DOHH2 (cell line): Measurements from ENCODE around the gene HMX2.

Experiments
- H3F3A ChIP-seq: fragments of 200-600 bp; sonication (generic), shearing (Covaris generic); 2 replicates; pipeline ENCODE4 v1.6.0; 2016; ENCODE audit warnings: antibody characterized with exemption, mild to moderate bottlenecking; ENCODE audit not compliant: control insufficient read depth, insufficient read depth
- H3K27ac ChIP-seq: fragments of 200-600 bp; sonication (generic); 2 replicates; pipeline ENCODE4 v1.5.1; 2014; ENCODE audit warnings: low read depth, mild to moderate bottlenecking, low read length, moderate library complexity
- H3K27me3 ChIP-seq: fragments of 200-600 bp; sonication (generic); 2 replicates; pipeline ENCODE4 v1.6.1; 2014; ENCODE audit warnings: mild to moderate bottlenecking, low read length, mixed read lengths; ENCODE audit not compliant: control insufficient read depth
- H3K36me3 ChIP-seq: fragments of 200-600 bp; sonication (generic); 2 replicates; pipeline ENCODE4 v1.6.1; 2014; ENCODE audit warnings: mild to moderate bottlenecking, low read length, moderate library complexity, mixed read lengths; ENCODE audit not compliant: control insufficient read depth
- H3K4me1 ChIP-seq: fragments of 200-600 bp; sonication (generic); 2 replicates; pipeline ENCODE4 v1.6.1; 2014; ENCODE audit warnings: mild to moderate bottlenecking, low read length, mixed read lengths; ENCODE audit not compliant: control insufficient read depth
- H3K4me2 ChIP-seq: fragments of 200-600 bp; sonication (generic); 2 replicates; pipeline ENCODE4 v1.6.0; 2014; ENCODE audit warnings: mild to moderate bottlenecking, low read length, moderate library complexity
- H3K4me3 ChIP-seq: fragments of 200-600 bp; sonication (generic); 2 replicates; pipeline ENCODE4 v1.5.1; 2014; ENCODE audit warnings: mild to moderate bottlenecking, low read length, mixed read lengths
- H3K79me2 ChIP-seq: fragments of 200-600 bp; sonication (generic); 2 replicates; pipeline ENCODE4 v1.6.1; 2014; ENCODE audit warnings: mild to moderate bottlenecking, low read length, mixed read lengths; ENCODE audit not compliant: control insufficient read depth
- H3K9me2 ChIP-seq: fragments of 200-600 bp; sonication (generic); replicated peaks from 2 replicates; pipeline ENCODE4 v1.6.1; 2014; ENCODE audit warnings: mild to moderate bottlenecking, low read length, mixed read lengths; ENCODE audit not compliant: control insufficient read depth
- H3K9me3 ChIP-seq: fragments of 200-600 bp; sonication (generic); 2 replicates; pipeline ENCODE4 v1.6.1; 2014; ENCODE audit warnings: antibody characterized with exemption, low read length, mixed read lengths; ENCODE audit not compliant: control insufficient read depth, insufficient read depth
- H4K20me1 ChIP-seq: fragments of 200-600 bp; sonication (generic); 2 replicates; pipeline ENCODE4 v1.6.0; 2014; ENCODE audit warnings: low read depth, mild to moderate bottlenecking, antibody characterized with exemption, low read length, moderate library complexity; ENCODE audit not compliant: control insufficient read depth, insufficient read depth
- CTCF ChIP-seq: fragments of 200-600 bp; sonication (generic); IDR thresholded peaks from one replicate; pipeline ENCODE4 v1.5.1; 2014; ENCODE audit warnings: antibody characterized with exemption, mild to moderate bottlenecking, low read depth, low read length; ENCODE audit not compliant: poor library complexity, severe bottlenecking
- EZH2phosphoT487 ChIP-seq: fragments of 200-600 bp; sonication (generic); IDR thresholded peaks from 2 replicates; pipeline ENCODE4 v1.6.1; 2017; ENCODE audit warnings: borderline replicate concordance, mild to moderate bottlenecking, antibody characterized with exemption, low read length, moderate library complexity, mixed read lengths

Gene HMX2

GRCh38 chr10:123157210-123157609, 9.3 kb downstream of the HMX2 start:
- TF ChIP-seq CTCF (no peak), EZH2phosphoT487 (no peak)
- no peaks in the 10 kb centered on the region for H3K27me3 ChIP-seq
- no peak overlapping the region for H3K27ac ChIP-seq
- peaks cover 80% of the 10 kb centered on the region for H3K79me2 ChIP-seq
- H4K20me1 ChIP-seq: peaks cover 53% of the 10 kb centered on the region
- H3K9me2 ChIP-seq: no peaks in the 10 kb centered on the region
- peaks cover 85% of the 10 kb centered on the region for H3K36me3 ChIP-seq
- peaks cover 4% of the 10 kb centered on the region for H3F3A ChIP-seq
- H3K4me1 ChIP-seq: peaks cover 66% of the 10 kb centered on the region
- H3K4me3 ChIP-seq: peak overlapping the region; percentile 98
- no peaks in the 10 kb centered on the region for H3K9me3 ChIP-seq
- peak overlapping the region; percentile 89 for H3K4me2 ChIP-seq

DNA sequence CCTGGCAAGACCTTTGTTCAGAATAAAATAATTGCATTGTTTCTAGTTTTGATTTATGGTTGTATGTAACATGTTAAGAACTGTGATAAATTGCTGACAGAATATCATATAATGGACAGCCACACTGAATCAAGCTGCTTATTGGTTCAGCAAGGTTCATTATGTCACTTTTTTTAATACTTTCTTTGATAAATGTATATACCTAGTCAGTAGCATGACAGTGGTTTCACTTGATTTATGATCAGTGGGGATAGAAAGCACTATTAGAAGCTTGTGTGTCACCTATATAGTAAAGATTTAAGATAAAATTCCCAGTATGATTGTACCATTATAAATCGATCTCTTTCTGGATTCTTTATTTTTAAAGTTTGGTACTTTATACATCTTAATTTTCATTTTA, 10.7 kb downstream of the HMX2 start:
- TF ChIP-seq EZH2phosphoT487: no peak
- TF ChIP-seq CTCF: no peak
- H3K4me1 ChIP-seq: peaks cover 61% of the 10 kb centered on the region
- no peaks in the 10 kb centered on the region for H3K27me3 ChIP-seq
- no peak overlapping the region for H3K27ac ChIP-seq
- H3K4me3 ChIP-seq: peak overlapping the region; percentile 98
- no peaks in the 10 kb centered on the region for H3K9me3 ChIP-seq
- no peaks in the 10 kb centered on the region for H3K9me2 ChIP-seq
- H3F3A ChIP-seq: no peaks in the 10 kb centered on the region; the same call in 1 of the 2 replicates
- H3K36me3 ChIP-seq: peaks cover 95% of the 10 kb centered on the region
- H3K4me2 ChIP-seq: peak overlapping the region; percentile 89
- peaks cover 94% of the 10 kb centered on the region for H3K79me2 ChIP-seq
- H4K20me1 ChIP-seq: peaks cover 53% of the 10 kb centered on the region

GRCh38 chr10:123160311-123160980, 12.5 kb downstream of the HMX2 start:
- H3K9me2 ChIP-seq: no peaks in the 10 kb centered on the region
- no peak overlapping the region for H3K4me3 ChIP-seq
- H3K9me3 ChIP-seq: no peaks in the 10 kb centered on the region
- H3K27me3 ChIP-seq: no peaks in the 10 kb centered on the region
- H3K79me2 ChIP-seq: peaks cover 98% of the 10 kb centered on the region
- TF ChIP-seq CTCF (no peak), EZH2phosphoT487 (no peak)
- no peaks in the 10 kb centered on the region; the same call in 1 of the 2 replicates for H3F3A ChIP-seq
- H3K4me1 ChIP-seq: peaks cover 56% of the 10 kb centered on the region
- H4K20me1 ChIP-seq: peaks cover 49% of the 10 kb centered on the region
- H3K36me3 ChIP-seq: peaks cover 100% of the 10 kb centered on the region
- no peak overlapping the region for H3K27ac ChIP-seq
- peak overlapping the region; percentile 89 for H3K4me2 ChIP-seq
